ENCODE measurements around the gene DOK7. TPM values are rescaled to one million over a fixed set of nuclear protein-coding genes. Genes with fewer than 3 reads are reported as not detected.

Gene DOK7
- total RNA-seq, 2 experiments from 2014 or later = not detected

Other genes starting within 250 kb of the DOK7 start
- under 1 TPM; 0.39 to 0.76 TPM for gene MSANTD1, start 214.1 kb upstream of the DOK7 start, total RNA-seq
- gene RGS12, start 170.3 kb upstream of the DOK7 start, total RNA-seq = 1 to 10 TPM; 4.4 to 7.6 TPM
- gene HGFAC, start 21.3 kb upstream of the DOK7 start, total RNA-seq = not detected
- 10 to 100 TPM; 94.6 to 97.4 TPM for gene LRPAP1, start 69.1 kb downstream of the DOK7 start, total RNA-seq